Activated T-helper 17 cell treated with anti-CD3 and anti-CD28 coated beads, Interleukin-2, amount 50 U/mL, for 72 hours (primary cell): ENCODE measurements around the gene SPECC1. TPM values are rescaled to one million over a fixed set of nuclear protein-coding genes. Genes with fewer than 3 reads are reported as not detected.

ENCODE experiments used
- total RNA-seq, 2 donors: library from RNA; stranded (reverse); gene quantifications; one replicate each; pipeline ENCODE4 v1.2.3, GENCODE V29; 2022

SPECC1 gene
- total RNA-seq, 2 donors from 2014 or later = 5.7 to 9.6 TPM

Other genes with a start within 250 kb of the SPECC1 start
- 1 to 10 TPM; 7.4 to 9.2 TPM for gene ULK2, start 141.4 kb upstream of the SPECC1 start, total RNA-seq
- gene AKAP10, start 31.5 kb upstream of the SPECC1 start, total RNA-seq = 10 to 100 TPM; 38.8 to 64.1 TPM